Gastroesophageal sphincter (tissue), 4 donors: ENCODE results near the gene ROS1. TPM values are rescaled to one million over a fixed set of nuclear protein-coding genes. Genes with fewer than 3 reads are reported as not detected.

Experiments used
- ATAC-seq: fragments of 150-250 bp; one replicate; pipeline ENCODE4 v1.9.1; 2016; ENCODE audit warnings: mild to moderate bottlenecking, moderate library complexity
- H3K27ac ChIP-seq, 4 donors: fragments of 200-600 bp; sonication (generic) in 3 of 4; 1 replicate in 3 of 4; 2 replicates in 1 of 4; pipeline ENCODE4 v1.5.1; 2016 to 2019
- H3K27me3 ChIP-seq: fragments of 200-600 bp; sonication (generic); one replicate; pipeline ENCODE4 v1.5.1; 2019
- H3K36me3 ChIP-seq, 2 donors: fragments of 200-600 bp; sonication (generic); one replicate each; pipeline ENCODE4 v1.5.1; 2019; ENCODE audit warnings: control low read depth in 1 of 2
- H3K4me1 ChIP-seq, 3 donors: fragments of 200-600 bp; sonication (generic); 1 replicate in 2 of 3; 2 replicates in 1 of 3; pipeline ENCODE4 v1.5.1; 2016 to 2019; ENCODE audit warnings: control low read depth in 2 of 3
- H3K4me3 ChIP-seq, 2 donors: fragments of 200-600 bp; sonication (generic); one replicate each; pipeline ENCODE4 v1.5.1; 2019; ENCODE audit warnings: mild to moderate bottlenecking in 1 of 2, moderate library complexity in 1 of 2
- H3K9me3 ChIP-seq, 3 donors: fragments of 200-600 bp; sonication (generic); one replicate each; pipeline ENCODE4 v1.5.1; 2017 to 2019; ENCODE audit warnings: control low read depth in 2 of 3
- CTCF ChIP-seq, 4 experiments: fragments of 200-600 bp in 2 of 4; fragments of 450-650 bp in 2 of 4; sonication (generic) in 1 of 4; IDR thresholded peaks; one replicate each; pipeline ENCODE4 v1.5.1; 2017 to 2019; ENCODE audit warnings: antibody characterized with exemption in 4 of 4, mild to moderate bottlenecking in 2 of 4, moderate library complexity in 2 of 4
- EP300 ChIP-seq: sonication (generic); formaldehyde crosslinking; IDR thresholded peaks from one replicate; pipeline ENCODE4 v1.6.1; 2017; ENCODE audit warnings: antibody characterized with exemption, mild to moderate bottlenecking
- POLR2A ChIP-seq, 2 donors: fragments of 450-650 bp; IDR thresholded peaks; one replicate each; pipeline ENCODE4 v1.6.1; 2017; ENCODE audit warnings: antibody characterized with exemption in 2 of 2, mild to moderate bottlenecking in 2 of 2, moderate library complexity in 1 of 2
- POLR2AphosphoS5 ChIP-seq: sonication (generic); formaldehyde crosslinking; IDR thresholded peaks from one replicate; pipeline ENCODE4 v1.6.1; 2017; ENCODE audit warnings: antibody characterized with exemption
- WGBS, 2 donors: methylation state at CpG; one replicate each; pipeline ENCODE4 v1.1.5; 2018; ENCODE audit warnings: low coverage in 1 of 2; 5-methylcytosine and 5-hydroxymethylcytosine counted together
- total RNA-seq, 4 donors: library from RNA; depleted of rRNA; stranded (reverse); fragments of >200 nt; gene quantifications; one replicate each; pipeline ENCODE4 v1.1.0, GENCODE V29; 2016

Gene ROS1
- total RNA-seq, 4 donors from 2014 or later: 0.13 TPM; not detected in 3

GRCh38 chr6:117270843-117271507, 154.8 kb downstream of the ROS1 start:
- H3K27ac ChIP-seq: no peak overlapping the region
- H3K4me3 ChIP-seq: peak overlapping the region in 1 of 2 donors; percentile 46
- H3K9me3 ChIP-seq: no peaks in the 10 kb centered on the region
- H3K27me3 ChIP-seq: peaks cover 98% of the 10 kb centered on the region
- 5 to 10% methylated on average over 4 to 11 of the region's 48 CpGs for WGBS, 2 donors
- TF ChIP-seq POLR2AphosphoS5 (no peak), CTCF (IDR thresholded peaks at IDR 0.05) (no peak)
- no peak for ATAC-seq
- H3K4me1 ChIP-seq: peaks cover 0 to 22% (median 11%) of the 10 kb centered on the region in 3 donors
- H3K36me3 ChIP-seq: no peaks in the 10 kb centered on the region

GRCh38 chr6:117270055-117270842, 155.5 kb downstream of the ROS1 start:
- H3K4me1 ChIP-seq: peaks cover 0 to 29% (median 15%) of the 10 kb centered on the region in 3 donors
- ATAC-seq: peak; percentile 15
- no peak overlapping the region for H3K27ac ChIP-seq
- H3K9me3 ChIP-seq: no peaks in the 10 kb centered on the region
- H3K4me3 ChIP-seq: peak overlapping the region in 1 of 2 donors; percentile 46
- WGBS, 2 donors: 3 to 4% methylated on average over 4 to 22 of the region's 74 CpGs
- H3K36me3 ChIP-seq: no peaks in the 10 kb centered on the region
- TF ChIP-seq EP300 (no peak), POLR2AphosphoS5 (no peak), CTCF (IDR thresholded peaks at IDR 0.05) (no peak), POLR2A (IDR thresholded peaks at IDR 0.05) (no peak)
- H3K27me3 ChIP-seq: peaks cover 98% of the 10 kb centered on the region

- H3K4me3 ChIP-seq: peak overlapping the region in 1 of 2 donors; percentile 46
- no peak for ATAC-seq
Measured at GRCh38 chr6:117269638-117270054, 156.1 kb downstream of the ROS1 start.

GRCh38 chr6:117268924-117269323, 156.8 kb downstream of the ROS1 start:
- ATAC-seq: no peak
- WGBS, 2 donors: 20% methylated on average over 1 of the region's 1 CpG; no CpG with 5 or more reads in 1 of the 2 donors
- H3K27me3 ChIP-seq: peaks cover 99% of the 10 kb centered on the region

More at GRCh38 chr6:117269638-117270054, 156.1 kb downstream of the ROS1 start:
- Histone ChIP-seq H3K27ac (no peak overlapping the region), H3K36me3 (no peaks in the 10 kb centered on the region), H3K9me3 (no peaks in the 10 kb centered on the region), H3K27me3 (peaks cover 98% of the 10 kb centered on the region), H3K4me1 (peaks cover 0 to 35% (median 18%) of the 10 kb centered on the region in 3 donors)
- 6 to 9% methylated on average over 7 to 8 of the region's 8 CpGs for WGBS, 2 donors
- TF ChIP-seq POLR2A (IDR thresholded peaks at IDR 0.05) (no peak), CTCF (IDR thresholded peaks at IDR 0.05) (no peak), POLR2AphosphoS5 (no peak), EP300 (no peak)

More at GRCh38 chr6:117268924-117269323, 156.8 kb downstream of the ROS1 start:
- no peaks in the 10 kb centered on the region for H3K9me3 ChIP-seq
- no peak overlapping the region for H3K27ac ChIP-seq
- H3K4me1 ChIP-seq: peaks cover 0 to 40% (median 22%) of the 10 kb centered on the region in 3 donors
- TF ChIP-seq POLR2A (IDR thresholded peaks at IDR 0.05) (no peak), CTCF (IDR thresholded peaks at IDR 0.05) (no peak), EP300 (no peak), POLR2AphosphoS5 (no peak)
- no peaks in the 10 kb centered on the region for H3K36me3 ChIP-seq
- no peak overlapping the region for H3K4me3 ChIP-seq
